H1 (cell line): Measurements from ENCODE around the gene DDX1. TPM values are rescaled to one million over a fixed set of nuclear protein-coding genes. Genes with fewer than 3 reads are reported as not detected.
A peak's percentile ranks its signal among the peaks of the same experiment; 100 is the strongest.

Experiments used
- CTCF ChIA-PET: fragments of 300-600 bp; sonication (Branson Sonifier 250); formaldehyde crosslinking; loops from one replicate; lab custom pipeline; 2021; ENCODE audit not compliant: partially characterized antibody; lab: Charles Lee
- POLR2A ChIA-PET: fragments of 300-600 bp; sonication (Branson Sonifier 250); formaldehyde crosslinking; loops from one replicate; lab custom pipeline; 2021; ENCODE audit warnings: inconsistent platforms; ENCODE audit not compliant: partially characterized antibody; lab: Charles Lee
- DNase-seq, 2 experiments: peaks; one replicate each; pipeline versions ENCODE4 v3.0.0 to v3.0.0-alpha.2; 2010 to 2022; ENCODE audit warnings: low spot score in 2 of 2, low read depth in 1 of 2, mixed read lengths in 1 of 2
- FAIRE-seq: peaks from 2 replicates; lab custom pipeline; 2011; peaks lifted over from hg19 to GRCh38; lab: Jason Lieb, UNC
- H2AFZ ChIP-seq: 2 replicates; pipeline ENCODE4 v1.8.1; 2012; ENCODE audit warnings: low read length, inconsistent platforms
- H2AK5ac ChIP-seq: 2 replicates; pipeline ENCODE4 v1.6.1; 2013; ENCODE audit warnings: low read depth, low read length
- H2BK120ac ChIP-seq: replicated peaks from 2 replicates; pipeline ENCODE3; 2013; ENCODE audit warnings: low read depth, low read length, inconsistent platforms
- H2BK12ac ChIP-seq: 2 replicates; pipeline ENCODE4 v1.6.1; 2013; ENCODE audit warnings: low read depth, low read length
- H2BK15ac ChIP-seq: 2 replicates; pipeline ENCODE4 v1.6.1; 2013; ENCODE audit warnings: low read length
- H2BK20ac ChIP-seq: 2 replicates; pipeline ENCODE4 v1.6.1; 2013; ENCODE audit warnings: low read length
- H2BK5ac ChIP-seq: 2 replicates; pipeline ENCODE4 v1.6.1; 2013; ENCODE audit warnings: low read depth, low read length
- H3K14ac ChIP-seq: 2 replicates; pipeline ENCODE4 v1.6.1; 2013; ENCODE audit warnings: inconsistent platforms; ENCODE audit not compliant: insufficient read length
- H3K18ac ChIP-seq: 2 replicates; pipeline ENCODE4 v1.6.1; 2013; ENCODE audit warnings: low read length; ENCODE audit errors: extremely low read depth
- H3K23ac ChIP-seq: 2 replicates; pipeline ENCODE4 v1.6.1; 2013; ENCODE audit warnings: inconsistent platforms; ENCODE audit not compliant: insufficient read length
- H3K23me2 ChIP-seq: 2 replicates; pipeline ENCODE4 v1.6.1; 2013; ENCODE audit warnings: low read depth, low read length
- H3K27ac ChIP-seq: 2 replicates; pipeline ENCODE4 v1.6.1; 2011; ENCODE audit warnings: low read depth, low read length, inconsistent platforms
- H3K27me3 ChIP-seq, 4 experiments: replicated peaks in 1 of 4; 1 replicate in 1 of 4; 2 replicates in 3 of 4; pipeline versions ENCODE4 v1.6.1 to v1.8.1; 2011 to 2013; ENCODE audit warnings: low read length in 3 of 4, mild to moderate bottlenecking in 3 of 4, inconsistent platforms in 2 of 4, mixed read lengths in 2 of 4, moderate library complexity in 1 of 4; ENCODE audit not compliant: control insufficient read depth in 3 of 4, insufficient read depth in 3 of 4; ENCODE audit errors: extremely low read depth in 1 of 4
- H3K36me3 ChIP-seq, 4 experiments: 2 replicates each; pipeline versions ENCODE4 v1.6.1 to v1.8.1; 2011 to 2013; ENCODE audit warnings: mild to moderate bottlenecking in 4 of 4, low read length in 3 of 4, moderate library complexity in 2 of 4, control low read depth in 1 of 4, inconsistent platforms in 1 of 4; ENCODE audit not compliant: insufficient read depth in 4 of 4, control insufficient read depth in 2 of 4
- H3K4ac ChIP-seq: replicated peaks from 2 replicates; pipeline ENCODE3; 2013; ENCODE audit warnings: low read length, low read depth, mixed read lengths, inconsistent platforms; ENCODE audit not compliant: insufficient read length
- H3K4me1 ChIP-seq, 4 experiments: replicated peaks in 1 of 4; 1 replicate in 1 of 4; 2 replicates in 3 of 4; pipeline versions ENCODE4 v1.6.1 to v1.8.1; 2011 to 2013; ENCODE audit warnings: low read length in 3 of 4, inconsistent platforms in 2 of 4, mixed read lengths in 1 of 4; ENCODE audit not compliant: insufficient read depth in 4 of 4, control insufficient read depth in 3 of 4
- H3K4me2 ChIP-seq, 2 experiments: 2 replicates each; pipeline versions ENCODE4 v1.6.1 to v1.8.1; 2011 to 2013; ENCODE audit warnings: low read depth in 2 of 2, low read length in 2 of 2, control low read depth in 1 of 2, inconsistent platforms in 1 of 2, mild to moderate bottlenecking in 1 of 2; ENCODE audit not compliant: insufficient read depth in 1 of 2
- H3K4me3 ChIP-seq, 4 experiments: fragments of 200-600, 300-600 bp in 1 of 4; sonication (generic), shearing (Covaris generic), sonication (Bioruptor Twin) in 1 of 4; 2 replicates each; pipeline versions ENCODE4 v1.5.1 to v1.8.1; 2011 to 2016; ENCODE audit warnings: low read length in 4 of 4, low read depth in 3 of 4, control low read depth in 2 of 4, inconsistent platforms in 2 of 4, mild to moderate bottlenecking in 2 of 4, mixed read lengths in 1 of 4, moderate library complexity in 1 of 4; ENCODE audit not compliant: insufficient read depth in 2 of 4; ENCODE audit errors: extremely low read depth in 1 of 4
- H3K56ac ChIP-seq: replicated peaks from 2 replicates; pipeline ENCODE3; 2013; ENCODE audit warnings: low read depth, mild to moderate bottlenecking, mixed read lengths, low read length, inconsistent platforms; ENCODE audit not compliant: insufficient read length
- H3K79me1 ChIP-seq: 2 replicates; pipeline ENCODE4 v1.6.1; 2013; ENCODE audit warnings: low read depth, low read length, control low read depth
- H3K79me2 ChIP-seq, 2 experiments: 2 replicates each; pipeline versions ENCODE4 v1.6.1 to v1.8.1; 2012 to 2013; ENCODE audit warnings: low read length in 2 of 2, mild to moderate bottlenecking in 2 of 2, inconsistent platforms in 1 of 2; ENCODE audit not compliant: insufficient read depth in 2 of 2, control insufficient read depth in 1 of 2
- H3K9ac ChIP-seq, 4 experiments: replicated peaks in 1 of 4; 1 replicate in 1 of 4; 2 replicates in 3 of 4; pipeline versions ENCODE4 v1.6.1 to v1.8.1; 2011 to 2013; ENCODE audit warnings: low read depth in 3 of 4, low read length in 3 of 4, control low read depth in 2 of 4, mild to moderate bottlenecking in 2 of 4, moderate library complexity in 2 of 4, inconsistent platforms in 1 of 4; ENCODE audit errors: extremely low read depth in 1 of 4
- H3K9me3 ChIP-seq, 2 experiments: 2 replicates each; pipeline versions ENCODE4 v1.6.1 to v1.8.1; 2012 to 2013; ENCODE audit warnings: mild to moderate bottlenecking in 2 of 2, moderate library complexity in 2 of 2, control low read depth in 1 of 2, inconsistent platforms in 1 of 2, low read depth in 1 of 2, low read length in 1 of 2, mixed read lengths in 1 of 2; ENCODE audit not compliant: insufficient read depth in 2 of 2
- H4K20me1 ChIP-seq, 2 experiments: replicated peaks in 1 of 2; 2 replicates each; pipeline versions ENCODE3 to v1.8.1; 2011 to 2013; ENCODE audit warnings: inconsistent platforms in 2 of 2, low read length in 2 of 2, mild to moderate bottlenecking in 1 of 2; ENCODE audit not compliant: insufficient read depth in 2 of 2, control insufficient read depth in 1 of 2
- H4K5ac ChIP-seq: 2 replicates; pipeline ENCODE4 v1.6.1; 2013; ENCODE audit warnings: low read length, low read depth, mixed read lengths, inconsistent platforms; ENCODE audit not compliant: insufficient read length
- H4K8ac ChIP-seq: 2 replicates; pipeline ENCODE4 v1.8.0; 2013; ENCODE audit warnings: mild to moderate bottlenecking, moderate library complexity, low read length, inconsistent platforms; ENCODE audit not compliant: insufficient read depth; ENCODE audit errors: extremely low read depth
- H4K91ac ChIP-seq: replicated peaks from 2 replicates; pipeline ENCODE3; 2013; ENCODE audit warnings: low read length, mixed read lengths, inconsistent platforms; ENCODE audit not compliant: insufficient read length
- KDM4A ChIP-seq: IDR thresholded peaks from one replicate; pipeline ENCODE4 v1.7.1; 2012; ENCODE audit warnings: low read depth, mild to moderate bottlenecking, moderate library complexity, low read length, inconsistent platforms; ENCODE audit not compliant: severe bottlenecking
- SIN3A ChIP-seq, 2 experiments: IDR thresholded peaks in 1 of 2; conservative IDR thresholded peaks in 1 of 2; 2 replicates each; pipeline ENCODE4 v1.6.1; 2011 to 2012; ENCODE audit warnings: low read length in 2 of 2, improper control_type of control experiment in 1 of 2, low read depth in 1 of 2, mild to moderate bottlenecking in 1 of 2
- WGBS, 2 experiments: shearing (Covaris generic) in 1 of 2; methylation state at CpG; one replicate each; pipeline versions ENCODE4 v1.1.6 to v1.1.7; 2013 to 2015; ENCODE audit warnings: low lambda C conversion rate in 2 of 2, mixed read lengths in 2 of 2, inconsistent platforms in 1 of 2, low coverage in 1 of 2, missing lambda C conversion rate in 1 of 2; ENCODE audit not compliant: insufficient replicate concordance in 2 of 2, insufficient coverage in 1 of 2, insufficient read length in 1 of 2; ENCODE audit errors: extremely low coverage in 1 of 2, missing lambda C conversion rate in 1 of 2; 5-methylcytosine and 5-hydroxymethylcytosine counted together
- polyA plus RNA-seq, 7 experiments: library from polyadenylated mRNA; depleted of rRNA in 3 of 7; stranded (reverse) in 5 of 7; unstranded in 2 of 7; fragments of >200 nt in 5 of 7; fragments of 200-250 nt in 2 of 7; gene quantifications; 1 replicate in 5 of 7; 2 replicates in 1 of 7; 4 replicates in 1 of 7; pipeline versions ENCODE4 v1.2.1 to v1.2.3, GENCODE V29; 2011 to 2013; ENCODE audit warnings: missing spikeins in 2 of 7, mixed read lengths in 2 of 7
- total RNA-seq: library from RNA; stranded (reverse); fragmentation: NEBNext Ultra II Directional; extraction: Animal tissue kit (Norgen Biotek cat#: 25700); gene quantifications from 2 replicates; pipeline ENCODE4 v1.2.1, GENCODE V29; 2021

Gene DDX1
- total and polyA plus RNA-seq, 2 of the 8 experiments (the other 6 are each of a cell fraction or from before 2014, with no cell fraction given), result 51.1 to 161 TPM

- peak overlapping the region; percentile 44; the same call in 1 of the 2 replicates for H3K27ac ChIP-seq
- H3K23ac ChIP-seq, result no peak overlapping the region
- H4K8ac ChIP-seq, result peak overlapping the region; percentile 94; the same call in 1 of the 2 replicates
- POLR2A ChIA-PET, result interaction anchor here (0.6 to 1.3 kb wide), 5 partner anchors 23 to 431 kb away, joined by 3 to 5 read pairs (median 3); partner anchors contain the start of gene NBAS
- CTCF ChIA-PET, result interaction anchor here (0.6 to 1.7 kb wide), 3 partner anchors 14 to 218 kb away, joined by 3 to 8 read pairs (median 4); no protein-coding TSS in a partner anchor
- peak overlapping the region; percentile 86 for H4K91ac ChIP-seq
- no peaks in the 10 kb centered on the region for H3K27me3 ChIP-seq
- peaks cover 3% of the 10 kb centered on the region; the same call in 1 of the 2 replicates for H3K23me2 ChIP-seq
- H4K20me1 ChIP-seq, result peaks cover 0 to 3% of the 10 kb centered on the region in 2 experiments
- H3K36me3 ChIP-seq, result peaks cover 7 to 15% (median 11%) of the 10 kb centered on the region in 4 experiments
- WGBS, 2 experiments, result 32% methylated on average over 7 of the region's 7 CpGs; no CpG with 5 or more reads in 1 of the 2 experiments
- peak overlapping the region; percentile 80 for H4K5ac ChIP-seq
- no peak overlapping the region; the same call in 1 of the 2 replicates for H3K18ac ChIP-seq
- peak overlapping the region; percentile 69 to 94 for H3K4me2 ChIP-seq
- no peak overlapping the region for H2BK15ac ChIP-seq
- TF ChIP-seq SIN3A (conservative IDR thresholded peaks at IDR 0.05 in 1 of 2, IDR thresholded peaks at IDR 0.05 in 1 of 2; ENCODE audit: low read depth in 1 of 2, low read length in 2 of 2), result no peak
- TF ChIP-seq KDM4A, result peak; percentile 65
- peak overlapping the region; percentile 7; the same call in 1 of the 2 replicates for H2BK5ac ChIP-seq
- peaks cover 0 to 3% (median 1%) of the 10 kb centered on the region in 4 experiments; a peak in 3 of 7 replicates for H3K4me1 ChIP-seq
- peak overlapping the region; percentile 69 to 91 (median 84) for H3K4me3 ChIP-seq
- FAIRE-seq (no peak), DNase-seq (no peak)
- H3K9me3 ChIP-seq, result no peaks in the 10 kb centered on the region
- H2AFZ ChIP-seq, result peak overlapping the region; percentile 94
- H3K79me1 ChIP-seq, result no peaks in the 10 kb centered on the region; the same call in 1 of the 2 replicates
- H3K56ac ChIP-seq, result peak overlapping the region; percentile 60
- H3K79me2 ChIP-seq, result peaks cover 8 to 34% of the 10 kb centered on the region in 2 experiments
- no peak overlapping the region for H2AK5ac ChIP-seq
- no peak overlapping the region for H2BK120ac ChIP-seq
- H3K14ac ChIP-seq, result peak overlapping the region; percentile 83
- H3K9ac ChIP-seq, result peak overlapping the region in 3 of 4 experiments; percentile 64 to 93 (median 93); a peak in 5 of 7 replicates
- no peak overlapping the region for H2BK20ac ChIP-seq
- H3K4ac ChIP-seq, result no peak overlapping the region
- H2BK12ac ChIP-seq, result no peak overlapping the region; the same call in 1 of the 2 replicates
These were observed 336 bp upstream of the DDX1 start for GRCh38 chr2:15591373-15591691.
